ENCODE results near the gene ADNP2.

ADNP2 gene

GRCh38 chr18:80108739-80109675, at the start of gene ADNP2:
Gene ADNP2 (plus strand): TSS chr18:80109262. CDS start chr18:80117543, 8,281 bp downstream.
- DNase-seq (ENCODE audit: low read depth in 2 of 3, low spot score in 2 of 3) = peak; percentile 56 to 75 (median 62)

- DNase-seq (ENCODE audit: low read depth in 2 of 3, low spot score in 2 of 3) = no peak
Observed at GRCh38 chr18:80059945-80060344, 49.1 kb upstream of the ADNP2 start.

GRCh38 chr18:80065705-80066104, 43.4 kb upstream of the ADNP2 start:
- DNase-seq (ENCODE audit: low read depth in 2 of 3, low spot score in 2 of 3) = no peak

GRCh38 chr18:80067321-80067720, 41.7 kb upstream of the ADNP2 start:
- DNase-seq (ENCODE audit: low read depth in 2 of 3, low spot score in 2 of 3) = no peak

GRCh38 chr18:80067897-80068296, 41.2 kb upstream of the ADNP2 start:
- DNase-seq (ENCODE audit: low read depth in 2 of 3, low spot score in 2 of 3) = no peak

GRCh38 chr18:80068571-80069272, 40.3 kb upstream of the ADNP2 start:
- DNase-seq (ENCODE audit: low read depth in 2 of 3, low spot score in 2 of 3) = no peak

GRCh38 chr18:80070825-80071224, 38.2 kb upstream of the ADNP2 start:
- DNase-seq (ENCODE audit: low read depth in 2 of 3, low spot score in 2 of 3) = no peak

GRCh38 chr18:80074183-80074582, 34.9 kb upstream of the ADNP2 start:
- no peak for DNase-seq (ENCODE audit: low read depth in 2 of 3, low spot score in 2 of 3)

- DNase-seq (ENCODE audit: low read depth in 2 of 3, low spot score in 2 of 3) = no peak
Observed at GRCh38 chr18:80074697-80075096, 34.4 kb upstream of the ADNP2 start.

- no peak for DNase-seq (ENCODE audit: low read depth in 2 of 3, low spot score in 2 of 3)
Observed at GRCh38 chr18:80075940-80076339, 33.1 kb upstream of the ADNP2 start.

- no peak for DNase-seq (ENCODE audit: low read depth in 2 of 3, low spot score in 2 of 3)
Observed at GRCh38 chr18:80076379-80076778, 32.7 kb upstream of the ADNP2 start.

GRCh38 chr18:80077873-80078272, 31.2 kb upstream of the ADNP2 start:
- no peak for DNase-seq (ENCODE audit: low read depth in 2 of 3, low spot score in 2 of 3)

GRCh38 chr18:80086281-80086680, 22.8 kb upstream of the ADNP2 start:
- no peak for DNase-seq (ENCODE audit: low read depth in 2 of 3, low spot score in 2 of 3)

GRCh38 chr18:80088036-80088435, 21.0 kb upstream of the ADNP2 start:
- DNase-seq (ENCODE audit: low read depth in 2 of 3, low spot score in 2 of 3) = no peak

- no peak for DNase-seq (ENCODE audit: low read depth in 2 of 3, low spot score in 2 of 3)
Observed at GRCh38 chr18:80088823-80089222, 20.2 kb upstream of the ADNP2 start.

GRCh38 chr18:80095414-80095813, 13.6 kb upstream of the ADNP2 start:
- DNase-seq (ENCODE audit: low read depth in 2 of 3, low spot score in 2 of 3) = no peak

GRCh38 chr18:80096032-80096565, 13.0 kb upstream of the ADNP2 start:
- no peak for DNase-seq (ENCODE audit: low read depth in 2 of 3, low spot score in 2 of 3)

GRCh38 chr18:80097201-80097600, 11.9 kb upstream of the ADNP2 start:
- DNase-seq (ENCODE audit: low read depth in 2 of 3, low spot score in 2 of 3) = no peak

GRCh38 chr18:80103231-80103630, 5.8 kb upstream of the ADNP2 start:
- DNase-seq (ENCODE audit: low read depth in 2 of 3, low spot score in 2 of 3) = no peak

GRCh38 chr18:80104364-80104779, 4.7 kb upstream of the ADNP2 start:
- DNase-seq (ENCODE audit: low read depth in 2 of 3, low spot score in 2 of 3) = no peak

GRCh38 chr18:80105369-80106167, 3.5 kb upstream of the ADNP2 start:
- DNase-seq (ENCODE audit: low read depth in 2 of 3, low spot score in 2 of 3) = no peak

Measured in activated CD8-positive, alpha-beta memory T cell treated with anti-CD3 and anti-CD28 coated beads for 48 hours (primary cell).